Panc1 (cell line): ENCODE results near the gene NCBP1.

Experiments
- POLR2AphosphoS5 ChIP-seq: IDR thresholded peaks from 2 replicates; pipeline ENCODE4 v1.6.1; 2012; ENCODE audit warnings: mild to moderate bottlenecking, low read depth, low read length, moderate library complexity
- TCF7L2 ChIP-seq: IDR thresholded peaks from 2 replicates; pipeline ENCODE4 v1.6.1; 2011; ENCODE audit warnings: mild to moderate bottlenecking, low read depth, low read length, inconsistent platforms
- TF ChIP-seq, protein P1 (sequence below): fragments of 450-650 bp; IDR thresholded peaks from 2 replicates; pipeline ENCODE4 v1.5.1; 2017; ENCODE audit warnings: mild to moderate bottlenecking
- TF ChIP-seq, protein P2 (sequence below), 2 experiments: IDR thresholded peaks; 2 replicates each; pipeline ENCODE4 v1.6.1; 2011 to 2012; ENCODE audit warnings: low read depth in 2 of 2, control low read depth in 1 of 2, low read length in 1 of 2, mild to moderate bottlenecking in 1 of 2, moderate library complexity in 1 of 2; ENCODE audit not compliant: insufficient read depth in 1 of 2

DNA sequence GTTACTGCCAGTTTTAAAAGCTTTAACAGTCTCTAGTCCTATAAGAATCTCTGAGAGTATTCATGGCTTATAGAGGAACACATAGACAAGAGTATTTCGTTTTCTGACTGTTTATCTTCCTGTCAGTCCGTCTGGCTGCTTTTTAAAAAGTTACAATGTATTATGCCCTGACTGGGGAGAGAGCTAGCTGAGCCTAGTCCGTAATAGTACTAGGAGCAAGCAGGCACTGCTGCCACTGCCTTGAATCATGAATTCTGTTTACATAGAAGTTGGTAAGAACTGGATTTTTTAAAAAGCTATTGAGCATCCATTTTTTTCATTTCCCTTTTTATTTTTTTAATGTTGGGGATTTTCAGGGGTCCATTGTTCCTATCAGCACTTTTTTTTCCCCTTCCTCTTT lies 37.0 kb downstream of the NCBP1 start:
- TF ChIP-seq, protein P1, sequence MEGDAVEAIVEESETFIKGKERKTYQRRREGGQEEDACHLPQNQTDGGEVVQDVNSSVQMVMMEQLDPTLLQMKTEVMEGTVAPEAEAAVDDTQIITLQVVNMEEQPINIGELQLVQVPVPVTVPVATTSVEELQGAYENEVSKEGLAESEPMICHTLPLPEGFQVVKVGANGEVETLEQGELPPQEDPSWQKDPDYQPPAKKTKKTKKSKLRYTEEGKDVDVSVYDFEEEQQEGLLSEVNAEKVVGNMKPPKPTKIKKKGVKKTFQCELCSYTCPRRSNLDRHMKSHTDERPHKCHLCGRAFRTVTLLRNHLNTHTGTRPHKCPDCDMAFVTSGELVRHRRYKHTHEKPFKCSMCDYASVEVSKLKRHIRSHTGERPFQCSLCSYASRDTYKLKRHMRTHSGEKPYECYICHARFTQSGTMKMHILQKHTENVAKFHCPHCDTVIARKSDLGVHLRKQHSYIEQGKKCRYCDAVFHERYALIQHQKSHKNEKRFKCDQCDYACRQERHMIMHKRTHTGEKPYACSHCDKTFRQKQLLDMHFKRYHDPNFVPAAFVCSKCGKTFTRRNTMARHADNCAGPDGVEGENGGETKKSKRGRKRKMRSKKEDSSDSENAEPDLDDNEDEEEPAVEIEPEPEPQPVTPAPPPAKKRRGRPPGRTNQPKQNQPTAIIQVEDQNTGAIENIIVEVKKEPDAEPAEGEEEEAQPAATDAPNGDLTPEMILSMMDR: no peak
- TF ChIP-seq POLR2AphosphoS5: no peak
- TF ChIP-seq, protein P2, sequence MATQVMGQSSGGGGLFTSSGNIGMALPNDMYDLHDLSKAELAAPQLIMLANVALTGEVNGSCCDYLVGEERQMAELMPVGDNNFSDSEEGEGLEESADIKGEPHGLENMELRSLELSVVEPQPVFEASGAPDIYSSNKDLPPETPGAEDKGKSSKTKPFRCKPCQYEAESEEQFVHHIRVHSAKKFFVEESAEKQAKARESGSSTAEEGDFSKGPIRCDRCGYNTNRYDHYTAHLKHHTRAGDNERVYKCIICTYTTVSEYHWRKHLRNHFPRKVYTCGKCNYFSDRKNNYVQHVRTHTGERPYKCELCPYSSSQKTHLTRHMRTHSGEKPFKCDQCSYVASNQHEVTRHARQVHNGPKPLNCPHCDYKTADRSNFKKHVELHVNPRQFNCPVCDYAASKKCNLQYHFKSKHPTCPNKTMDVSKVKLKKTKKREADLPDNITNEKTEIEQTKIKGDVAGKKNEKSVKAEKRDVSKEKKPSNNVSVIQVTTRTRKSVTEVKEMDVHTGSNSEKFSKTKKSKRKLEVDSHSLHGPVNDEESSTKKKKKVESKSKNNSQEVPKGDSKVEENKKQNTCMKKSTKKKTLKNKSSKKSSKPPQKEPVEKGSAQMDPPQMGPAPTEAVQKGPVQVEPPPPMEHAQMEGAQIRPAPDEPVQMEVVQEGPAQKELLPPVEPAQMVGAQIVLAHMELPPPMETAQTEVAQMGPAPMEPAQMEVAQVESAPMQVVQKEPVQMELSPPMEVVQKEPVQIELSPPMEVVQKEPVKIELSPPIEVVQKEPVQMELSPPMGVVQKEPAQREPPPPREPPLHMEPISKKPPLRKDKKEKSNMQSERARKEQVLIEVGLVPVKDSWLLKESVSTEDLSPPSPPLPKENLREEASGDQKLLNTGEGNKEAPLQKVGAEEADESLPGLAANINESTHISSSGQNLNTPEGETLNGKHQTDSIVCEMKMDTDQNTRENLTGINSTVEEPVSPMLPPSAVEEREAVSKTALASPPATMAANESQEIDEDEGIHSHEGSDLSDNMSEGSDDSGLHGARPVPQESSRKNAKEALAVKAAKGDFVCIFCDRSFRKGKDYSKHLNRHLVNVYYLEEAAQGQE (IDR thresholded peaks at IDR 0.05; ENCODE audit: insufficient read depth in 1 of 2, low read depth in 2 of 2, low read length in 1 of 2): no peak
- TF ChIP-seq TCF7L2: no peak
